ENCODE data around the gene IQCE.

The IQCE gene

DNA sequence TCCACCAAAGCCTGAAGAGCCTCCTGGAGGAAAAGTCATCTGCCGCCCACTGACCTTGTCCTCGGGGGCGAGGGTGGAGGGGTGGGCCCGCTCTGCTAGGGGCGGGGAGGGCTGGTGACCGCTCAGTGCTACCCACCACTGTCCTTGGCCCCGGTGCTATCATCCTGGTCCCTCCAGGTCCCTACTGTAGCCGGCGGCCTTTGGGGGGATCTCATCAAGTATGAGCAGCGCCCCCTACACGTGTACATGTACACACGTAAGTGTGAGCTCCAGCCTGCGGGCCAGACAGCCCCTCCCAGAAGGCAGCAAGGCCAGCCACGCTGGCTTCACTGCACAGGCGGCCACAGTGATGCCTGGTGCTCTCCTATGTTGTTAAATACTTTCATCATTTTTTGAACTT is 92.6 kb downstream of the IQCE start:
- DNase-seq, result no peak

DNA sequence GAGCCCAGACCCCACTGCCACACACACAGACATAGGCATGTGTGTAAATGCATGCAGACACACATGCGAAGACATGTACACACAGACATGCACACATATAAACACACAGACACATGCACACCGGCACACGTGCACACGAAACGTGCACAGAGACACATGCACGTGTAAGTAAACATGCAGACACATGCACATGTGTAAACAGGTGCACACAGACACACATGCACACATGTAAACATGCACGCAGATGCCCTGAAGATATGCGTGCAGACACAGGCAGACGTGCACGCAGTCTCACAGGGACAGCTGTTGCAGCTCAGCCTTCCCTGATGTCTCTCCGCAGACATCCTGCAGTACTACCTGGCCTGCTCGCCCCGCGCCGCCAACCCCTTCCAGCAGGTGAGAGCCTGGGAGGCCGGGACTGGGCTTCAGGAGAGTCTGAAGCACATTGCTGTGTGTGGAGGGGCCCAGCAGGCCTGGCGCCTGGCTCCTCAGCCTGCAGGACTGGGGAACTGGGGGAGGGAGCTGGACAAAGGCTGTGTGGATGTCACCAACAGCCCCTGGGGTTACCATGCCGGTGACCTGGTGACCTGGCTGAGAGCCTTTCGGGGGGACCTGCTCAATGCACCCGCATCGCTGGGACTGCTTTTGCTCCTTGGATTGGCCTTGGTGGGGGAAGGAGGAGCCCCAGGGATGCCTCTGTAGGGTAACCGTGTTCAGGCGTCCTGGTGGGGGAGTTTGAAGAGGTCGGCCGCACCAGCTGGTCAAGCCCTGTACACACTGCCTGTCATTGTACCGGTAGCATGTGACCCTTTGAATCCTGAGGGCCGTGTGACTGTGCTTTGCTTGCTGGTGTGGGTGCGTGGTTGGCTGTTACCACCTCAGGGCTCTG is 93.3 kb downstream of the IQCE start:
- no peak for DNase-seq

DNA sequence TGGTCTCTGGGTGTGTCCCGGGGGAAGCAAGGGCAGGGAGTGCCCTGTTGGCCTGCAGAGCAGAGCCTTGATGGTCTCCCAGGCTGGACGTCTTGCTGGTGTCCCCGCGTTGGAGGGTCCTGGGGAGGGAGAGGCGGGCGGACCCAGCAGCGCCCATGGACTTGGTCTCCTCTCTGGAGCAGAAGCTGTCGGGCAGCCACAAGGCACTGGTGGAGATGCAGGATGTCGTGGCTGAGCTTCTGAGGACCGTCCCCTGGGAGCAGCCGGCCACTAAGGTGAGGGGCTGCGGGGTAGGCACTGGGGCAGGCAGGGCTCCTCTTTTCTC is 93.9 kb downstream of the IQCE start:
- no peak for DNase-seq

DNA sequence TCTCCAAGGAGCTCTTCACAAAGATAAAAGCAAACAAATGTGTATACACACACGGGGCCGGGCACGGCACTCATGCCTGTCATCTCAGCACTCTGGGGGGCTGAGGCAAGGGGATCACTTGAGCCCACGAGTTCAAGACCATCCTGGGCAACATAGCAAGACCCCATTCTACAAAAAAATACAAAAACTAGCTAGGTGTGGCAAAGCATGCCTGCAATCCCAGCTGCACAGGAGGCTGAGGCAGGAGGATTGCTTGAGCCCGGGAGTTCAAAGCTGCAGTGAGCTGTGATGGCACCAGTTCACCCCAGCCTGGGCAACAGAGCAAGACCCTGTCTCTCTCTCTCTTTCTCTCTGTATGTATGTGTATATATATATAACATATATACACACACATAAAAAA is 95.3 kb downstream of the IQCE start:
- DNase-seq, result no peak

DNA sequence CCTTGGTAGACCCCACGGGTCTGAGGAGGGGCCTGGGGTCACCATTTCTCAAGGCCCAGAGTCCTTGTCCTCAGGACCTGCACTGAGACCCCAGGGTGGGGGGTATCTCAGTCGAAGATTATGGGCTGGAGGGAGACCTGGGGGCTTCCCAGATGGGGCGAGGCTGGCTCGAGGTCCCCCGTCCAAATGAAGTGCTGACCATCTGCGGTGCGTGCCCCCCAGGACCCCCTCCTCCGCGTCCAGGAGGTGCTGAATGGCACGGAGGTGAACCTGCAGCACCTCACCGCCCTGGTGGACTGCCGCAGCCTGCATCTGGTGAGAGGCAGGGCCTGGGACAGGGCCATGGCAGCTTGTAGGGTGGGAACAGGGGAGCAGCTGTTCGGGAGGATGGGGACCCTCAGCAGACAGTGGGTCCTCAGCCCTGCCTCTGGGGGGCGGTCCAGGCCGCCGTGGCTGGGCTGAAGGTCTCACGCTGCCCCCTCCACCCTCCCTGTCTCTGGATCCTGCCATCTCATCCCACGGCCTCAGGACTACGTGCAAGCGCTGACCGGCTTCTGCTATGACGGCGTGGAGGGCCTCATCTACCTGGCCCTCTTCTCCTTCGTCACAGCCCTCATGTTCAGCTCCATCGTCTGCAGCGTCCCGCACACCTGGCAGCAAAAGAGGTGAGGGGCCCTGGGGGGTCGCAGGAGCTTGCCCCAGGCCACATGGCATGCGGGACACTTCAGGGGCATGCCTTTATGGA is 97.3 kb downstream of the IQCE start:
- DNase-seq, result no peak

DNA sequence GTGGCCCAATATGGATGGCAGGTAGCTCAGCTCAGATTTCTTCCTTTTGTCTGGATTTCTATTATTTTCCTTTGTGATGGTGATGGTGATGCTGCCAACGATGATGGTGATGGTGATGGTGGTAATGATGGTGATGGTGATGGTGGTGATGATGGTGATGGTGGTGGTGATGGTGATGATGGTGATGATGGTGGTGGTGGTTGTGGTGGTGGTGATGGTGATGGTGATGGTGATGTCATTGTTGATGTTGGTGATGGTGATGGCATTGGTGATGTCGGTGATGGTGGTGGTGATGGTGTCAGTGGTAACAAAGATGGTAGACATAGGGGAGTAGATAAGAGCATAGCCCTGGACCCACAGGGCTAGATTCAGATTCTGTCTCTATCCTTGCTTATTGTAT is 98.4 kb downstream of the IQCE start:
- DNase-seq, result no peak

DNA sequence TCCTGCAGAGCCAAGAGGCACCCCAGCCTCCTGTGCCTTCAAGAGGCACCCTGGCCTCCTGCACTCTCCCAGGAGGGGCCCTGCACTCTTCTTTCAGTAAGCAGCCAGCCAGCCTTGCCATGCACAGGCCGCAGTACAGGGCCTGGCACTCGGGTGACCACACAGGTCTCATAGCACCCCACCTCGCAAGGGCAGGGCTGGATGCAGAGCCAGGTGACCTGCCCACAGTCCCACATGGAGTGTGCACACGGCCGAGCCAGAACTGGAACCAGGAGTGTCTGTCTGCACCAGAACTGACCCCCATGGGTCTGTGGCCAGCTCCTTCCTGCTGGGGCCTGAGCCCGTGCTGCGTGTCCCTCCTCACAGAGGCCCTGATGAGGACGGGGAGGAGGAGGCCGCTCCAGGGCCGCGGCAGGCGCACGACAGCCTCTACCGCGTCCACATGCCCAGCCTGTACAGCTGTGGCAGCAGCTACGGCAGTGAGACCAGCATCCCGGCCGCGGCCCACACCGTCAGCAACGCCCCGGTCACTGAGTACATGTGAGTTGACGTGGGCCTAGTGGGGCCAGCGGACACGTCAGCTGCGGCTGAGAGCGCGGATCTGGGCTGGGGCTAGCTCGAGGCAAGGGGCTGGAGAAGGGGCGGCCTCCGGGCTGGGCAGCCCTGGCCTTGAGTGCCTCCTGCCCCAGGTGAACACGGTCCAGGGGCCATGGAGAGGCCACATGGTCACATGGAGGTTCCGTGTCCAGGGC is 99.3 kb downstream of the IQCE start:
- no peak for DNase-seq

DNA sequence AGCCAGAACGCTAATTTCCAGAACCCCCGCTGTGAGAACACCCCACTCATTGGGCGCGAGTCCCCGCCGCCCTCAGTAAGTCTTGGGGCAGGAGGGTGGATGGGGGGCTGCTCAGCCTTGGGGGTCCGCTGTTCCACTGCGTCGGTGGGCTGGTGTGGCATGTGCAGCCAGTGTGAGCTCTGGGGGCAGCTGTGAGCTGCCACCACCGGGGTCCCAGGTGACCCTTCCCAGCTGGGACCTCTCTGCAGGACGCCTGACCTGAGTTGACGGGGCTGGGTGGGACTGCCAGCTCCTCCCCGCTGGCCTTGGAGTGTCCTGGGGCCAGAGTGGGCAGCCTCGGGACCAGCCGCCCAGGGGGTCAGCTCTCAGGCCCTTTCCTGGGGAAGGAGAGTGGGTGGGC is 100.2 kb downstream of the IQCE start:
- no peak for DNase-seq

DNA sequence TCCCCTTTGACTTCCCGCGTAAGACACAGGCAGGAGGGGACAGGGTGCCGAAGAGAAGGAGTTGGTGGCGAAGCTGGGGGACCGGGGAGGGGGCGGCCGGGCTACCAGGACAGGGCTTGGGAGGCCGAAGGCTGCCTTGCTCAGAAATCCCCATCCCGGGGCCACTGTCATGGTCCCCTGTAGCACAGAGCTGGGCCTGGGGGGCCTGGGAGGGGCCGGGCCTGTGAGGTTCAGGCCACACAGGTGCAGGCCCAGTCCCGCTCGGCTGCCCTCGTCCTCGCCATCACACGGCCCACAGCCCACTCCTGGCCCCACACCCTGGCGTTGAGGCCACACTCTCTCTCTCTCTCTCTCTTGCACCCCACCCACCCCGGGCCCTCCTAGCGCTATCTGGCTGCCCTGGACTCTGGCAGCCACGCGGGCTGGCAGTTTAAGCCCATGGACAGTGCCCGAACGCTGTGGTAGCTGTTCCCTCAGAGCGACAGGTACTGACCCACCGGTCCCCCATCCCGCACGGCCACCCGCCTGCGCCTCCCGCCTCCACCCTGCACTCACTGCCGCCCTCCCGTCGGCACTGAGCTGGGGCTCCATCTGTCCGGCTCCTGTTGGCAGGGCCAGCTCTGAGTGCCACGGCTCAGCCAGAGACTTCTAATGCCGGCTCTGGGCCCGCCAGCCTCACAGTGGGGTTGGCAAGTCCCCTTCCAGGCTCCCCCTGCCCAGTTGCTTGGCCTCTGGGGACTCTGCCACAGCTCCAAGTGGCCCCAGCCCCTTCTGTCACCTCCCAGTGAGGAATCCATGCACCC is 101.0 kb downstream of the IQCE start:
- no peak for DNase-seq

DNA sequence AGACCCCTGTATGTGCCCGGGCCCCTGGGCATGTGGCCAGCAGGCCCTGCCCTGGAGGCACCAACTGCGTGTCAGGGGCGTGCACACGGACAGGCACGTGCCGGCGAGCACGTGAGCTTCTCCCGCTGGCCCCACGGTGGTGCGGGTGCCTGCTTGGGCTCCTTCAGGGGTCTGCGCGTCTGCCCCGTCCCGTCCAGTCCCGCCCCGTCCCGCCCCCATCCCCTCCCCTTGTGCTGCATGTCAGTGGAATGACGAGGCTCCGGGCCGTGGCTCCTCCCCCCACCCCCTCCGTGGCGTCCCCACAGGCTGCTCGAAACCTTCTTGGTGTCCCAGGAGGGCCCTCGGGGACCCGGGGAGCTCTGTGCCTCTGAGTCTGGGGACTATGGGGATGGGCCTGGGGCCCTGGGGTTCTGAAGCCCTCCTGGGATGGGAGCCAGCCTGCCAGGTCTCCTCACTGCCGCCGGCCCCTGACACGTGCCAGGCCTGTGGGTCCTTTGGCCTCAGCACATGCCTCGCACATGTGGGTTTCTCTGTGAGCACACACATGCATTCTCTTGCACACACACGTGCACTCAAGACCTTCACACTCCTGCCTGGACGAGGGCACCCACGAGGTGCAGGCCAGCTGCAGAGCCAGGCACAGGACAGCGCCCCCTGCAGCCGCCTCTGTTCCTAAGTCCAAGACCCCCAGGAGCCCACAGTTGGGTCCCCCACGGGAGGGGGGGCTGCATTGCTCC is 101.7 kb downstream of the IQCE start:
- no peak for DNase-seq

DNA sequence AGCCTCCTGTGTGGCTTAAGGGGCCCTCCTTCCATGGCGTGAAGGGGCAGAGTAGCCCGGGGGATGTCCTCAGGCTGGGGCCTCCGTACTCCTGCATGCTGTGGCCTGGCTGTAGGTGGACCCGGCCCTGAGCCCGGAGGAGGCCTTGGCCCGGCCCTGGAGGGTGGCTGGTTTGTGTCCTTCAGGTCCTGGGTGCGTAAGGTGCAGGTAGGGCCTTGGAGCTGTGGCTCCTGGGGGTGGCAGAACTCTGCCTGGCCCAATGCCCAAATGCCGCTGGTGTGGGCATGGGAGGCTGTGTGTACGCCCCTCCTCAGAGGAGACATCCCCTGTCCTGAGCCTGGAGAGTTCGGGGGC is 102.3 kb downstream of the IQCE start:
- DNase-seq, result no peak

DNA sequence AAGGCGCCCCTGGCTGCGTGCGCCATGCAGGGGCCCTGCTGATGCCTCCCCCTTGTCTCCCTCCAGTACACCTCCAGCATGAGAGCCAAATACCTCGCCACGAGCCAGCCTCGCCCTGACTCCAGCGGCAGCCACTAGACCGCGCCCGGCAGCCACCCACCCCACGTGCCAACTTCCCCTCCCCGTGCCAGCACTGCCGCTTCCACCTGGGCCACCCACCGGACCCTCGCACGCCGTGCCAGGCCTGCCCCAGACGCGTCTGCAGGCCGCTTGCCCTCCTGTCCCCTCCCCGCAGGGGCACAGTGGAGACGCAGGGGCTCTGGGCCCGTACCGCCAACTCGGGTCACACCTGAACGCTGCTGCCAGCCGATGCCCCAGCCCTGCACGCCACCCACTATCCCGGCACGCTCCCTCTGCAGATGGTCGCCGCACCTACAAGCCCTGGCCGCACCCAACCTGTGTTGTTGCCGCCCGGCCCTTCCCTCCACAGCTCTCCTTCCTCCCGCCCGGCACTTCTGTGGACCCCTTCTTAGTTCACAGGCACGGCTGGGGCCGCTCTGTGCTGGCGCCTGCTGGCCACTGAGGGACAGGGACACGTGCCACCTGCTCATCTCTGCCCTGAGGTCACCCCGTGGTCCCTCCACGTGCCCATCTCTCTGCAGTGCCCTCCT is 103.0 kb downstream of the IQCE start:
- no peak for DNase-seq

DNA sequence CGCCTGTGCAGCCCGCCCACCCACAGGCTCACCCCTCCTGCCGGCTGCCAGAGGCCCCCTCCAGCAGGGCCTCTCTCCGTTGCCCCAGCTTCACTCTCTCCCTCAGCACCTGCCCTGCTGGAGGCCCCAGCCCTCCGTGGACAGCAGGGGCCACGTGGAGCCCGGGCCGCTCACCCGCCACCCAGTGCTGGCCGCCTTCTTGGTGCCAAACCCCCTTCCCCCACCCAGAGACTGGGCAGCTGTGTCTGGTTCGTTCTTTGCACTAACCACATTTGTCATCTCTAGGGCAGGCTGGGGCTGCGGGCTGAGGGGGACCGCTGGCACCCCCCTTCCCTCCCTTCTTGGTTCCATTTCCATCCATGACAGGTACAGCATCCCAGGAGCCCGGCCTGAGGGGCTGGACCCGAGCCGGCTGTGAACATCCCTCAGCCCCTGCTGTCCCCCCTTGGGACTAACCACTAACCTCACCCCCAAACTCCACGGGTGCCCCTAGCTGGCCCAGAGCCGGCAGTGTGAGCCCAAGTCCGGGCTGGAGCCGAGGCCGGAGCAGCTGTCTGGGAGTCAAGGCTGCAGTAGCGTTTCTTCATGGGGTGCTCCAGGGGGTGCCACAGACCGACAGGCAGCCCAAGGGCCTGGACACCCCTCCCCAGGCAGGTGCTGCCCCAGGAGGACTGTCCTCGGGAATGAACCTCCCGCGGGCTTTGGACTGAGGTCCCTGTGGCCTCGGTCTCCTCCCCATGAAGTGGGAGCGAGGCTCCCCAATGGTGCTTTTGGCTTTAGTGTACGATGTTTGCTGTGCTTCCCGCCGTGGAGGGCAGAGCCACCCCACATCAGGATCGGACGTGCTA is 103.7 kb downstream of the IQCE start:
- no peak for DNase-seq

DNA sequence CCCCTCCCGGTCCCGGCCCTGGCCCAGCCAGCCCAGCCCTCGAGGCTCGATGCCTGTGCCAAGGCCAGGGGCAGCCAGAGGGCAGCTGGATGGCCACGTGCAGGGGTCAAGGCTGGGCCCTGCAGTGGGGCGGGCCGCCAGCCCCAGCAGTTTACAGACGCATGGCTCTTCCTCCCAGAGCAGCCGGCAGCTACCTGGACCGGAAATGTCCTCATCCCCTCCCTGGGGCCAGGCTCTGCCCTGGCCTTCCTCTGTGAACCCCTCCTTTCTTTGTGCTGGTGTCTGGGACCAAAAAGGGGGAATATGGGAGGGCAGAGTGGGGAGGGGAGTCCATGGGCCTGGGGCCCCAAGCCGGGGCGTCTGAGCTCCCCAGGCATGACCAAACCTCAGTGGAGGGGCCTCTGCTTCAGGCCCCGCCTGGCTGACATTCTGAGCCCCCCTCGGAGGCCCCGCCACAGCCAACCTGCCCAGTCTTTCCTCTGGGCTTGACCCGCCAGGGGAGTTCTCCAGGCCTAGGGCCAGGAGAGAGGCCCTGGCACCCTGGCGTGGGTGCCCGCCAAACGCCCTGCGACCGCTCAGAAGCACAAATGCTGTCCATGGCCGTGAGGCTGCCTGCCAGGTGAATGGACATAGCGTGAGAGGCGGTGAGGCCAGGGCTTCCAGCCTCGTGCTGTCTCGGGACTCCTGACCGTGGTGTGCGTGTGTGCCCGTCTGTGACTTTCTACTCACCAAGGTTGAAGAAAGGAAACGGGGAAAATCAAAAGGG is 104.5 kb downstream of the IQCE start:
- no peak for DNase-seq

DNA sequence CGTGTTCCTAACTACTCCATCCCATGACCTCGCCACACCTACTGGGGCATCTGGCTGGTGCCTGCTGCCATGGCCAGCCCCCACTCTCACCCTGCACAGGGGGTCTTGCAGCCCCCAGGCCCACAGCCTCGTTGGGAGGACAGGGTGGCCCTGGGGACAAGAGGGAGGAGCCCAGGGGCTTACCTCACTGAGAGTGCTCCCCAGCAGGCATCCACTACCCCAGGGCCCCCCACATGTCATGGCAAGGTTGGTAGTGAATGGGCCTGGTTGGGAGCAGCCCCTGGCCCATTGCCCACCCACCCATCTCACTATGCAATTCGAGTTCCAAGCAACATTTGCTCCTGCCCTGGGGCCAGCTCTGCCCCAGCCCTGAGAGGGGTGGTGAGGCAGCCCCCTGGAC is 105.2 kb downstream of the IQCE start:
- no peak for DNase-seq

Data from CD4-positive, alpha-beta T cell treated with Interleukin-10 for 1 hour (primary cell).